AG10803 (cell line): ENCODE data around the gene RAB31.
A peak's percentile ranks its signal among the peaks of the same experiment; 100 is the strongest.

Source experiments
- DNase-seq: peaks from one replicate; pipeline ENCODE4 v3.0.0; 2010; ENCODE audit warnings: low read depth
- H3K4me3 ChIP-seq: 2 replicates; pipeline ENCODE4 v1.5.1; 2011; ENCODE audit warnings: mild to moderate bottlenecking, low read length, control low read depth
- CTCF ChIP-seq: conservative IDR thresholded peaks from 2 replicates; pipeline ENCODE4 v1.5.1; 2011; ENCODE audit warnings: mild to moderate bottlenecking, low read length, control low read depth, inconsistent platforms

Gene RAB31

GRCh38 chr18:9831036-9831722, 123.1 kb downstream of the RAB31 start:
- DNase-seq, result no peak
- no peak for TF ChIP-seq CTCF
- no peak overlapping the region for H3K4me3 ChIP-seq

GRCh38 chr18:9831723-9832199, 123.7 kb downstream of the RAB31 start:
- no peak for TF ChIP-seq CTCF
- H3K4me3 ChIP-seq, result no peak overlapping the region
- DNase-seq, result no peak

- DNase-seq, result no peak
- TF ChIP-seq CTCF, result no peak
- H3K4me3 ChIP-seq, result no peak overlapping the region
These were observed 124.8 kb downstream of the RAB31 start for GRCh38 chr18:9832871-9833270.

GRCh38 chr18:9834551-9834950, 126.5 kb downstream of the RAB31 start:
- no peak for TF ChIP-seq CTCF
- DNase-seq, result no peak
- H3K4me3 ChIP-seq, result no peak overlapping the region

GRCh38 chr18:9835113-9835755, 127.1 kb downstream of the RAB31 start:
- H3K4me3 ChIP-seq, result no peak overlapping the region
- no peak for TF ChIP-seq CTCF
- DNase-seq, result no peak

- no peak for TF ChIP-seq CTCF
- no peak overlapping the region for H3K4me3 ChIP-seq
- peak; percentile 21 for DNase-seq
These were observed 127.7 kb downstream of the RAB31 start for GRCh38 chr18:9835825-9836224.

- TF ChIP-seq CTCF, result no peak
- DNase-seq, result peak; percentile 80
- H3K4me3 ChIP-seq, result no peak overlapping the region
These were observed 130.2 kb downstream of the RAB31 start for GRCh38 chr18:9838144-9838877.
